ENCODE results near the gene HCK. TPM values are rescaled to one million over a fixed set of nuclear protein-coding genes. Genes with fewer than 3 reads are reported as not detected.

HCK gene
- total RNA-seq, 1 donor from 2014 or later, result 4.9 TPM

- DNase-seq, result no peak
- intact Hi-C loops (cut with DNase I), result no loop called here
- ATAC-seq (ENCODE audit: poor library complexity), result no peak
These were observed 337 bp upstream of the HCK start for GRCh38 chr20:32051720-32052089.

GRCh38 chr20:32052778-32053362 lies 828 bp downstream of the HCK start:
- intact Hi-C loops (cut with DNase I), result no loop called here
- peak; percentile 86 for DNase-seq

GRCh38 chr20:32053648-32054047 lies 1.6 kb downstream of the HCK start:
- DNase-seq (no peak), ATAC-seq (ENCODE audit: poor library complexity) (no peak)
- intact Hi-C loops (cut with DNase I), result no loop called here

More at GRCh38 chr20:32052778-32053362, 828 bp downstream of the HCK start:
- peak; percentile 70 for ATAC-seq (ENCODE audit: poor library complexity)

GRCh38 chr20:32056708-32057483 lies 4.9 kb downstream of the HCK start:
- intact Hi-C loops (cut with DNase I), result no loop called here
- DNase-seq (no peak), ATAC-seq (ENCODE audit: poor library complexity) (peak; percentile 30)

- ATAC-seq (ENCODE audit: poor library complexity) (no peak), DNase-seq (no peak)
- intact Hi-C loops (cut with DNase I), result no loop called here
These were observed 5.7 kb downstream of the HCK start for GRCh38 chr20:32057656-32058184.

GRCh38 chr20:32059189-32059588 lies 7.1 kb downstream of the HCK start:
- intact Hi-C loops (cut with DNase I), result no loop called here
- DNase-seq (no peak), ATAC-seq (ENCODE audit: poor library complexity) (no peak)

- intact Hi-C loops (cut with DNase I), result no loop called here
- DNase-seq (peak; percentile 83), ATAC-seq (ENCODE audit: poor library complexity) (peak; percentile 77)
These were observed 10.7 kb downstream of the HCK start for GRCh38 chr20:32062776-32063170.

GRCh38 chr20:32063695-32064094 lies 11.7 kb downstream of the HCK start:
- intact Hi-C loops (cut with DNase I), result no loop called here
- ATAC-seq (ENCODE audit: poor library complexity) (peak; percentile 26), DNase-seq (no peak)

- intact Hi-C loops (cut with DNase I), result no loop called here
- no peak for ATAC-seq (ENCODE audit: poor library complexity)
- DNase-seq, result no peak
These were observed 12.6 kb downstream of the HCK start for GRCh38 chr20:32064667-32065066.

GRCh38 chr20:32067234-32067821 lies 15.3 kb downstream of the HCK start:
- DNase-seq (no peak), ATAC-seq (ENCODE audit: poor library complexity) (peak; percentile 16)
- intact Hi-C loops (cut with DNase I), result no loop called here

GRCh38 chr20:32068174-32068573 lies 16.1 kb downstream of the HCK start:
- DNase-seq (no peak), ATAC-seq (ENCODE audit: poor library complexity) (no peak)
- intact Hi-C loops (cut with DNase I), result no loop called here

GRCh38 chr20:32069711-32070110 lies 17.7 kb downstream of the HCK start:
- no peak for ATAC-seq (ENCODE audit: poor library complexity)
- intact Hi-C loops (cut with DNase I), result no loop called here
- no peak for DNase-seq

GRCh38 chr20:32070282-32070681 lies 18.2 kb downstream of the HCK start:
- DNase-seq (no peak), ATAC-seq (ENCODE audit: poor library complexity) (no peak)
- intact Hi-C loops (cut with DNase I), result no loop called here

- ATAC-seq (ENCODE audit: poor library complexity) (no peak), DNase-seq (no peak)
- intact Hi-C loops (cut with DNase I), result no loop called here
These were observed 18.7 kb downstream of the HCK start for GRCh38 chr20:32070690-32071213.

- DNase-seq (no peak), ATAC-seq (ENCODE audit: poor library complexity) (no peak)
- intact Hi-C loops (cut with DNase I), result no loop called here
These were observed 19.5 kb downstream of the HCK start for GRCh38 chr20:32071395-32072167.

GRCh38 chr20:32072168-32072750 lies 20.2 kb downstream of the HCK start:
- intact Hi-C loops (cut with DNase I), result no loop called here
- ATAC-seq (ENCODE audit: poor library complexity) (no peak), DNase-seq (no peak)

GRCh38 chr20:32075534-32075933 lies 23.5 kb downstream of the HCK start:
- ATAC-seq (ENCODE audit: poor library complexity), result no peak
- intact Hi-C loops (cut with DNase I), result no loop called here

GRCh38 chr20:32077190-32077589 lies 25.1 kb downstream of the HCK start:
- intact Hi-C loops (cut with DNase I), result no loop called here
- no peak for ATAC-seq (ENCODE audit: poor library complexity)

More at GRCh38 chr20:32075534-32075933, 23.5 kb downstream of the HCK start:
- DNase-seq, result no peak

GRCh38 chr20:32078322-32078721 lies 26.3 kb downstream of the HCK start:
- intact Hi-C loops (cut with DNase I), result no loop called here
- DNase-seq (no peak), ATAC-seq (ENCODE audit: poor library complexity) (no peak)

More at GRCh38 chr20:32077190-32077589, 25.1 kb downstream of the HCK start:
- no peak for DNase-seq
